T-cell (primary cell): Measurements from ENCODE around the gene LEMD1. TPM values are rescaled to one million over a fixed set of nuclear protein-coding genes. Genes with fewer than 3 reads are reported as not detected.

ENCODE experiments used
- ATAC-seq, 4 experiments: fragments of 200-7000 bp in 3 of 4; fragments of 150-1000 bp in 1 of 4; cut with Tn5 transposase; replicated peaks in 1 of 4; 1 replicate in 3 of 4; 2 replicates in 1 of 4; pipeline ENCODE4 v1.10.0; 2021; ENCODE audit warnings: moderate library complexity in 3 of 4, mild to moderate bottlenecking in 2 of 4, moderate number of reproducible peaks in 1 of 4
- CTCF ChIA-PET, 2 donors: fragments of 300-600 bp; sonication (Branson Sonifier 250); formaldehyde crosslinking; loops; one replicate each; lab custom pipeline; 2022; ENCODE audit warnings: antibody characterized with exemption in 2 of 2; lab: Charles Lee
- POLR2A ChIA-PET, 2 donors: fragments of 300-600 bp; sonication (Branson Sonifier 250); formaldehyde crosslinking; loops; one replicate each; lab custom pipeline; 2022; ENCODE audit warnings: antibody characterized with exemption in 2 of 2; lab: Charles Lee
- DNase-seq, 35 experiments: peaks; one replicate each; pipeline versions ENCODE4 v3.0.0 to v3.0.0-alpha.2; 2013 to 2023
- H3K27ac ChIP-seq: one replicate; pipeline ENCODE4 v1.5.1; 2013; ENCODE audit warnings: low read length
- H3K27me3 ChIP-seq, 2 experiments: replicated peaks in 1 of 2; 1 replicate in 1 of 2; 2 replicates in 1 of 2; pipeline versions ENCODE4 v1.6.1 to v1.7.0; 2013; ENCODE audit warnings: low read length in 1 of 2, mixed read lengths in 1 of 2; ENCODE audit not compliant: control insufficient read depth in 2 of 2, insufficient read depth in 2 of 2; ENCODE audit errors: extremely low read depth in 1 of 2
- H3K36me3 ChIP-seq, 2 donors: 1 replicate in 1 of 2; 2 replicates in 1 of 2; pipeline versions ENCODE4 v1.6.1 to v1.7.0; 2013; ENCODE audit warnings: low read length in 1 of 2; ENCODE audit not compliant: control insufficient read depth in 2 of 2, insufficient read depth in 1 of 2; ENCODE audit errors: extremely low read depth in 1 of 2
- H3K4me1 ChIP-seq, 2 experiments: 1 replicate in 1 of 2; 2 replicates in 1 of 2; pipeline versions ENCODE4 v1.6.1 to v1.7.0; 2013; ENCODE audit warnings: low read length in 2 of 2, mixed read lengths in 1 of 2; ENCODE audit not compliant: insufficient read depth in 2 of 2, control insufficient read depth in 1 of 2; ENCODE audit errors: extremely low read depth in 1 of 2
- H3K4me3 ChIP-seq, 2 donors: 1 replicate in 1 of 2; 2 replicates in 1 of 2; pipeline versions ENCODE4 v1.5.1 to v1.7.0; 2013; ENCODE audit warnings: mild to moderate bottlenecking in 2 of 2, low read length in 1 of 2, moderate library complexity in 1 of 2; ENCODE audit not compliant: control insufficient read depth in 1 of 2; ENCODE audit errors: extremely low read depth in 1 of 2
- H3K9me3 ChIP-seq: 2 replicates; pipeline ENCODE4 v1.7.0; 2013
- H3K27ac Mint-ChIP-seq, 2 donors: one replicate each; pipeline ENCODE4 v1.8.0; 2020 to 2021; ENCODE audit warnings: mild to moderate bottlenecking in 2 of 2, mixed read lengths in 2 of 2
- H3K27me3 Mint-ChIP-seq, 2 donors: one replicate each; pipeline ENCODE4 v1.8.0; 2021 to 2022; ENCODE audit warnings: mixed read lengths in 2 of 2
- H3K36me3 Mint-ChIP-seq: one replicate; pipeline ENCODE4 v1.8.0; 2021; ENCODE audit warnings: mixed read lengths
- H3K4me1 Mint-ChIP-seq, 3 donors: one replicate each; pipeline ENCODE4 v1.8.0; 2020 to 2022; ENCODE audit warnings: mixed read lengths in 3 of 3, mild to moderate bottlenecking in 1 of 3
- H3K4me3 Mint-ChIP-seq, 3 donors: one replicate each; pipeline ENCODE4 v1.8.0; 2020 to 2022; ENCODE audit warnings: mild to moderate bottlenecking in 3 of 3, mixed read lengths in 3 of 3, moderate library complexity in 3 of 3
- H3K9me3 Mint-ChIP-seq, 3 donors: one replicate each; pipeline ENCODE4 v1.8.0; 2020 to 2022; ENCODE audit warnings: mixed read lengths in 3 of 3
- WGBS: methylation state at CpG from one replicate; pipeline ENCODE4 v1.1.5; 2013; ENCODE audit warnings: missing lambda C conversion rate; ENCODE audit not compliant: insufficient coverage; 5-methylcytosine and 5-hydroxymethylcytosine counted together
- total RNA-seq, 35 experiments: library from RNA in 6 of 35; stranded (reverse) in 6 of 35; fragments of 120-200 nt in 1 of 35; gene quantifications; one replicate each; pipeline versions ENCODE4 v1.2.1 to v1.2.4 and lab custom pipeline; 2013 to 2026

LEMD1 gene
- total RNA-seq, 5 donors from 2014 or later (not counting 1 experiment from before 2014, with no cell fraction given): 0.69 to 0.98 TPM; not detected in 3

DNA sequence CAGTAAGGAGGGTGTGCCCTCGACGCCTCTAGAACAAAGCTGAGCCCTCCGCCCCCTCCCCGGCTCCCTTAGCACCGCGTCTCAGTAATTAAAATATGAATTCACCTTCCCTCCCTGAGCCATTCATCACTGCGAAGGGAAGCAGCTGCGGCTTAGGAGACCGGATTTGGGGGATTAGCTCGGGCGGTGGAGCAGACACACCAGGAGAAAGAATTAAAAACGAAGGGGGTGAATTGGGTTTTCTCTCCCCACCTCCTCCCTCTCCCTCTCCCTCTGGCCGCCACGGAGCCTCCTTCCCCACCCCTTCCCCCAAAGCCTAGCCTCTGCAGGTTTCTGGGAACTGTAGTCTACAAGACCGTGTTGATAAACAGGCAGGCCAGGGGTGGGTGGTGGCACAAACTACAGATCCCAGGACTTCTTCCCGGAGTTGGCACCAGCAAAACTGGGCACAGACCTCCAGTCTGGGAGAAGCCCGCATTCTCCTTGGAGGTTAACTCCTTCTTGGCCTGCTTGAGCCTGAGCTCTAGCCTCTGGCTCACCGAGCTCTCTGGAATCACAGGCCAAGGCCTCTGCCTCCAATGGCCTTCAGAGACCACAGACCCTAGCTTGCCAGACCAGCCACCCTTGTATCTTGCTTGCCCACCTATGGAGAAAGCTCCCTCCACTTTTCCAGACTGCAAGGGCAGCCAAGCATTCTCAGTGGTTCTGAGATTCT, 23.2 kb upstream of the LEMD1 start:
- Mint-ChIP-seq H3K27me3 (peaks cover 0 to 6% of the 10 kb centered on the region in 2 donors), H3K9me3 (no peaks in the 10 kb centered on the region), H3K36me3 (no peaks in the 10 kb centered on the region), H3K4me3 (no peak overlapping the region), H3K27ac (no peak overlapping the region), H3K4me1 (peaks cover 19 to 23% (median 21%) of the 10 kb centered on the region in 3 donors)
- no peak for DNase-seq
- Histone ChIP-seq H3K4me3 (no peak overlapping the region), H3K9me3 (no peaks in the 10 kb centered on the region), H3K27me3 (peaks cover 0 to 12% of the 10 kb centered on the region in 2 experiments), H3K36me3 (no peaks in the 10 kb centered on the region), H3K27ac (no peak overlapping the region), H3K4me1 (peaks cover 4 to 27% of the 10 kb centered on the region in 2 experiments)
- CTCF ChIA-PET: interaction anchor here in 1 of 2 donors (0.6 kb wide), 1 partner anchor 47 kb away, joined by 3 read pairs; no protein-coding TSS in a partner anchor
- ATAC-seq: no peak
- 65% methylated on average over 3 of the region's 18 CpGs for WGBS
- POLR2A ChIA-PET: interaction anchor here in 1 of 2 donors (0.6 kb wide), 1 partner anchor 772 kb away, joined by 3 read pairs; no protein-coding TSS in a partner anchor

DNA sequence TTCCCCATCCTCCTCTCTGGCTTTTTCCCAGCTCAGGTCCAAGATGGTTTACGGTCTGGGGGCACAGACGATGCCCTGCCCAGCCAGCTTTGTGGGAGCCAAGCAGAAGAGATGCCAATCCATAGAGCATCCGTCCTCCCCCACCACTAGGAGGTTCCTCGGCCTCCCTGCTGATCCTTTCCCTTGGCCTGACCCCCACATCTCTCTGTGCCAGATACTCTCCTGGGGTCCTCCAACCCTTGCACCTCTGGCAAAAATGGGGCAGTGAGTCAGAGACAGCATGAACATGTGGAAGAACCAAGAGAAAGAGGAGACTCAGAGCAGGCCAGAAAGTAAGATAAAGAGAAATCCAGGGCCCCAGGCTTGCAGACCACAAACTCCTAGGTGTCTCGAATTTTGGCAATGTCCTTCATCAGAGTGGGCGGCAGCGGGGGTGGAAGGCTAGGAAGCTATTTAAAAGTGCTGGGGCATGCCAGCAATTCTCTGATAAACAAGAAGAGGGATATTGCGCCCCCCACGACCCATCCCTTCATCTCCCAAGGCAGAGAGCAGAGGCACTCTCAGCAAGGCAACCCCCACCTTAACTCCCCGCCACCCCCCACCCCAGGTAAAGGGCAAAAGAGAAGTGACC, 22.6 kb upstream of the LEMD1 start:
- 58% methylated on average over 3 of the region's 10 CpGs for WGBS
- no peak for DNase-seq
- H3K9me3 Mint-ChIP-seq: no peaks in the 10 kb centered on the region
- peaks cover 0 to 8% of the 10 kb centered on the region in 2 experiments for H3K27me3 ChIP-seq
- no peaks in the 10 kb centered on the region for H3K36me3 Mint-ChIP-seq
- no peak overlapping the region for H3K27ac Mint-ChIP-seq
- H3K4me3 Mint-ChIP-seq: no peak overlapping the region
- no peak overlapping the region for H3K27ac ChIP-seq
- POLR2A ChIA-PET: no interaction called here
- CTCF ChIA-PET: no interaction called here
- peaks cover 0 to 3% of the 10 kb centered on the region in 2 donors for H3K27me3 Mint-ChIP-seq
- H3K36me3 ChIP-seq: no peaks in the 10 kb centered on the region
- no peak for ATAC-seq
- no peaks in the 10 kb centered on the region for H3K9me3 ChIP-seq
- H3K4me1 ChIP-seq: peaks cover 4 to 30% of the 10 kb centered on the region in 2 experiments
- H3K4me1 Mint-ChIP-seq: peaks cover 24 to 29% (median 26%) of the 10 kb centered on the region in 3 donors
- no peak overlapping the region for H3K4me3 ChIP-seq

DNA sequence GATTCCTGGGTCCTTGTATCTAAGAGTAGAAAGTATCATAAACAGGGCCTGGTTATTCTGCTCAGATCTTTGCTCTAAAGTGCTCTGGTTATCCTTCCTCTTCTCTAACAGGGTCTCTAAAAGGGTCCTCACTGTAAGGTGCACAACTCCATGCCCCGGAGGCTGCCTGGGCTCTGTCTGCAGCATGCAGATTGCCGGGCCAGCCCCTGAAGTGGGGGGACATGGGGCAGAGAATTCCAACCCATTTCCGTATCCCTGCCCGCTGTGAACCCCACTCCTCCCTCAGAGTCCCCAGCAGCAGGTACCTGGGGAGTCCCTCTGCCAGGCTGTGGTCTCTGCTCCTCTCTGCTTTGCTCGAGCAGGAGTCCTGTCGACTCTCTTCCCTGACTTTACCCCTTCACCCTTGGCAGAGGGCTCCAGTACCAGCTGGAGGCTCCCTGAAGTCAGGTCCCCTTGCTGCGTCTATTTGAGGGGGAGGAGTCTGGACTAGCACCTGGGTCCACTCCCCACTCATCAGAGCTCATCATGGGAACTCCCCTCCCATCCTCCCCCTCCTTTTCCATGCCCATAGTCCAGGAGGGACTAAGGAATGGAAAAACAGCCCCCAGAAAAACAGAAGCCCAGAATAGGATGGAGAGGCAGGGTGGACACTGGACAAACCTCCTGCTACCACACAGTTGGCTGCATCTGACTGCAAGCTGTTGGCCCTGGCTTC, 21.9 kb upstream of the LEMD1 start:
- ATAC-seq: no peak
- H3K27me3 Mint-ChIP-seq: peaks cover 0 to 1% of the 10 kb centered on the region in 2 donors
- 50% methylated on average over 2 of the region's 7 CpGs for whole genome bisulfite sequencing
- no peak overlapping the region for H3K27ac ChIP-seq
- ChIA-PET CTCF (no interaction called here), POLR2A (no interaction called here)
- H3K27me3 ChIP-seq: peaks cover 0 to 2% of the 10 kb centered on the region in 2 experiments
- H3K36me3 Mint-ChIP-seq: no peaks in the 10 kb centered on the region
- no peak for DNase-seq
- no peaks in the 10 kb centered on the region for H3K9me3 ChIP-seq
- no peaks in the 10 kb centered on the region for H3K9me3 Mint-ChIP-seq
- no peaks in the 10 kb centered on the region for H3K36me3 ChIP-seq
- H3K4me1 ChIP-seq: peaks cover 4 to 33% of the 10 kb centered on the region in 2 experiments
- H3K27ac Mint-ChIP-seq: no peak overlapping the region
- H3K4me3 Mint-ChIP-seq: no peak overlapping the region
- peaks cover 25 to 30% (median 29%) of the 10 kb centered on the region in 3 donors for H3K4me1 Mint-ChIP-seq
- H3K4me3 ChIP-seq: no peak overlapping the region

- Mint-ChIP-seq H3K36me3 (no peaks in the 10 kb centered on the region), H3K27ac (peak overlapping the region in 1 of 2 donors; percentile 97), H3K4me1 (peaks cover 25 to 31% (median 29%) of the 10 kb centered on the region in 3 donors), H3K4me3 (no peak overlapping the region), H3K27me3 (peaks cover 0 to 1% of the 10 kb centered on the region in 2 donors), H3K9me3 (no peaks in the 10 kb centered on the region)
- Histone ChIP-seq H3K27me3 (peaks cover 0 to 3% of the 10 kb centered on the region in 2 experiments), H3K4me3 (no peak overlapping the region), H3K9me3 (no peaks in the 10 kb centered on the region), H3K27ac (peak overlapping the region; percentile 72), H3K4me1 (peaks cover 4 to 43% of the 10 kb centered on the region in 2 experiments), H3K36me3 (no peaks in the 10 kb centered on the region)
- POLR2A ChIA-PET: no interaction called here
- ATAC-seq (no peak), DNase-seq (no peak)
- 93% methylated on average over 3 of the region's 12 CpGs for WGBS
- CTCF ChIA-PET: interaction anchor here in 1 of 2 donors (0.6 kb wide), 1 partner anchor 21 kb away, joined by 3 read pairs; no protein-coding TSS in a partner anchor
Observed at GRCh38 chr1:205442051-205442725, 20.3 kb upstream of the LEMD1 start.

DNA sequence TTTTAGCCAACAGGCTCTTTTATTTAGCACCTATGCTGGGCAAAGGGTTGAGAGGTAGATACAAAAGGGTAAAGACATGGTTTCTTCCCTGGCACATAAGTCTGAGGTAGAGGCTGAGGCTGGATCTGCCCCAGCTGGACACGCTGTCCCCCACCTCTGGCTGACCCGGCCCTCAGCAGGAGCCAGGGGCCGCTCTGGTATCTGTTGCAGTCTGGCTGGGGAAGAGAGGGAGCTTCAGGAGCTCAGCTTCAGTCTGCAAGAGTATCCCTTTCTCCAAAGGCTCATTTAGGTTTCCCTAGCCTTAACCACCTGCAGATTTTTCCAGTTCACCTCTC, 19.8 kb upstream of the LEMD1 start:
- Histone ChIP-seq H3K4me1 (peaks cover 4 to 48% of the 10 kb centered on the region in 2 experiments), H3K27me3 (peaks cover 0 to 8% of the 10 kb centered on the region in 2 experiments), H3K9me3 (no peaks in the 10 kb centered on the region), H3K4me3 (no peak overlapping the region), H3K27ac (peak overlapping the region; percentile 72), H3K36me3 (no peaks in the 10 kb centered on the region)
- H3K36me3 Mint-ChIP-seq: no peaks in the 10 kb centered on the region
- ChIA-PET CTCF (interaction anchor here (0.6 to 2.0 kb wide), 5 partner anchors 11 to 83 kb away, joined by 3 to 13 read pairs (median 7); no protein-coding TSS in a partner anchor), POLR2A (no interaction called here)
- WGBS: no CpG with 5 or more reads among the region's 3 CpGs
- DNase-seq (no peak), ATAC-seq (no peak)
- peak overlapping the region; percentile 79 to 85 (median 80) for H3K4me3 Mint-ChIP-seq
- peak overlapping the region; percentile 94 to 97 for H3K27ac Mint-ChIP-seq
- H3K4me1 Mint-ChIP-seq: peaks cover 25 to 33% (median 29%) of the 10 kb centered on the region in 3 donors
- no peaks in the 10 kb centered on the region for H3K9me3 Mint-ChIP-seq
- peaks cover 0 to 1% of the 10 kb centered on the region in 2 donors for H3K27me3 Mint-ChIP-seq
